ENCODE measurements around the gene REXO1.
"Not testable (repeated sequence)": the region's sequence is repeated elsewhere in the genome, so short reads cannot be mapped to it uniquely, and the experiment has no call there.

Gene REXO1

GRCh38 chr19:1811472-1811894 is 36.8 kb downstream of the REXO1 start:
- DNase-seq, result peak in 1 of 2 experiments; percentile 49

- no peak for DNase-seq
Observed at GRCh38 chr19:1810439-1811160, 37.7 kb downstream of the REXO1 start.

- DNase-seq, result no peak
Observed at GRCh38 chr19:1809678-1810077, 38.6 kb downstream of the REXO1 start.

GRCh38 chr19:1808395-1808731 is 39.9 kb downstream of the REXO1 start:
- DNase-seq, result no peak

- DNase-seq, result no peak
Observed at GRCh38 chr19:1807695-1808394, 40.4 kb downstream of the REXO1 start.

- no peak for DNase-seq
Observed at GRCh38 chr19:1807030-1807694, 41.1 kb downstream of the REXO1 start.

GRCh38 chr19:1806184-1807029 is 41.9 kb downstream of the REXO1 start:
- DNase-seq, result no peak

- DNase-seq, result no peak
Observed at GRCh38 chr19:1805401-1806183, 42.7 kb downstream of the REXO1 start.

GRCh38 chr19:1804858-1805257 is 43.4 kb downstream of the REXO1 start:
- no peak for DNase-seq

GRCh38 chr19:1799695-1800342 is 48.5 kb downstream of the REXO1 start:
- peak in 1 of 2 experiments; percentile 48 for DNase-seq

- DNase-seq, result not testable (repeated sequence)
Observed at GRCh38 chr19:1797313-1797712, 51.0 kb downstream of the REXO1 start.

- no peak for DNase-seq
Observed at GRCh38 chr19:1796395-1797142, 51.7 kb downstream of the REXO1 start.

- no peak for DNase-seq
Observed at GRCh38 chr19:1794424-1795172, 53.7 kb downstream of the REXO1 start.

- no peak for DNase-seq
Observed at GRCh38 chr19:1791879-1792278, 56.4 kb downstream of the REXO1 start.

GRCh38 chr19:1790054-1790792 is 58.1 kb downstream of the REXO1 start:
- DNase-seq, result no peak

GRCh38 chr19:1789261-1790041 is 58.8 kb downstream of the REXO1 start:
- DNase-seq, result no peak

GRCh38 chr19:1787116-1787515 is 61.2 kb downstream of the REXO1 start:
- DNase-seq, result no peak

GRCh38 chr19:1786668-1787067 is 61.6 kb downstream of the REXO1 start:
- no peak for DNase-seq

GRCh38 chr19:1785310-1785709 is 63.0 kb downstream of the REXO1 start:
- DNase-seq, result no peak

All from NCI-H446 (cell line).